Dedifferentiated amniotic fluid mesenchymal stem cell (primary cell): ENCODE results near the gene TRIOBP.
"Not testable (repeated sequence)": the region's sequence is repeated elsewhere in the genome, so short reads cannot be mapped to it uniquely, and the experiment has no call there.

ENCODE experiments used
- DNase-seq: peaks from one replicate; pipeline ENCODE4 v3.0.0-alpha.2; 2016; ENCODE audit errors: extremely low spot score

The TRIOBP gene

DNA sequence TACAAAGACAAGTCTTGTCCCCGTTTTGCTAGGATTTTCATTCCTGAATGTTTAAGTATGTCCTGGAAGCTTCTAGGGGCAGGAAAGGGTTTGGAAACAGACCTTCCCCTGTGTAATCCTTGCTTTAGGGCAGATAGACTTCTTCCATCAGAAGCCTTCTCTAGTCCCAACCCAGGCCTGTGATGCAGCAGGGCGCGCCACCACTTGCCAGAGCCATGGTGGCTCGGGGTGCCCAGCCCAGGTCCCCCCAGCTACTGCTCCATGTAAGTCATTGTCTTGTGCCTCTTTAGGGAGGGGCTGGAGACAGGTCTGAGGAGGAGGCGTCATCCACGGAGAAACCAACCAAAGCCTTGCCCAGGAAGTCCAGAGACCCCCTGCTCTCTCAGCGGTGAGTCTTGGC, 6.4 kb upstream of the TRIOBP start:
- DNase-seq: no peak

- DNase-seq: no peak
These were observed 5.8 kb upstream of the TRIOBP start for GRCh38 chr22:37690901-37691504.

DNA sequence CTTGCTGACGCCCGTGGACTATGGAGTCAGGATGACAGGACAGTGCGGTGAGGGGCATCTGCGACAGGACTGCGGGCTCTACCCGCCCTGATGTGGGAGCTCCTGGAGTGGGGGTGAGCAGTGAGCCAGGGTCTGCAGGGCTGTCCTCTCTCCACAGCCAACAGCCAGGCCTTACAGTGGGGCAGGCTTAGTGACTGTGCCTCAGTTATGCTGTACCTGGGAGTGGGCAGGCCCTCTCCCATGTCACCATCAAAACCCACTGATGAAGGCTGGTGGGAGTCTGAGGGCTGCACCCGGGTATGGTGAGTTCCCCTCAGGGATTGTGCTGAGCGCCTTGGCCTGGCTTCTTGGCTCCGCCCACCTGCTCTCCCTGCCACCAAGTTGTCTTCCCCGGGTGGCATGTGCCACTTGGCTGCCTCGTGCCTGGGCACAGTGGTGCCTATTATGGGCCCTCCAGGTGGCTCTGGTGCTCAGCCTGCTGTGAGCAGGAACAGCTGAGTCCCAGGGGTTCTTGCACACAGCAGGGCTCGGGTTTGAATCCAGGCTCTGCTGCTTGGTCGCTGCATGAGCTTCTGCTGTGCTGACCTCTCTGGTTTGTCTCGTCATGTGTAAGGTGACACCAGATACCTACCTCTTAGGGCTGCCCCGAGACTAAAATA, 4.1 kb upstream of the TRIOBP start:
- no peak for DNase-seq

DNA sequence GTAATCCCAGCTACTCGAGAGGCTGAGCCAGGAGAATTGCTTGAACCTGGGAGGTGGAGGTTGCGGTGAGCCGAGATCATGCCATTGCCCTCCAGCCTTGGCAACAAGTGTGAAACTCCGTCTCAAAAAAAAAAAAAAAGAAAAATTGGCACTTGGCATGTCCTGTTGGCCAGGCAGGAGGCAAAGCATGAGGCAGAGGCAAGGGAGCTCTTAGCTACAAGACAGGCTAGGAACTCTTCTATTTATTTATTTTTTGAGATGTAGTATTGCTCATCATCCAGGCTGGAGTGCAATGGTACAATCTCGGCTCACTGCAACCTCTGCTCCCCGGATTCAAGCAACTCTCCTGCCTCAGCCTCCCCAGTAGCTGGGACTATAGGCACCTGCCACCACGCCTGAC, 2.7 kb upstream of the TRIOBP start:
- not testable (repeated sequence) for DNase-seq

- DNase-seq: not testable (repeated sequence)
These were observed 590 bp upstream of the TRIOBP start for GRCh38 chr22:37696260-37696656.

- no peak for DNase-seq
These were observed 639 bp downstream of the TRIOBP start for GRCh38 chr22:37697538-37697835.

- no peak for DNase-seq
These were observed 4.4 kb downstream of the TRIOBP start for GRCh38 chr22:37701141-37701786.

DNA sequence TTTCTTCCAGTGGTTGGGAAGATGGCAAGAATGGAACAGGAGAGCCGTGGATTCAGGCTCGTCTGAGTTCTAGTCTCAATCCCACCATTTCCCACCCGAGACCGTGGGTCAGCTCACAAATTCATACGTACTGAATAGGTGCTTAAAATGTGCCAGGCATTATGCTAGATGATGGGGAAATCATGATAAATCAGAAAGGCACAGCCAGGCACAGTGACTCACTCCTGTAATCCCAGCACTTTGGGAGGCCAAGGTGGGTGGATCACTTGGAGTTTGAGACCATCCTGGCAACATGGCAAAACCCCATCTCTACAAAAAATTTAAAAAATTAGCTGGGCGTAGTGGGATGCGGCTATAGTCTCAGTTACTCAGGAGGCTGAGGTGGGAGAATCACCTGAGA, 7.1 kb downstream of the TRIOBP start:
- no peak for DNase-seq

- DNase-seq: no peak
These were observed 7.8 kb downstream of the TRIOBP start for GRCh38 chr22:37704645-37705044.

- no peak for DNase-seq
These were observed 8.4 kb downstream of the TRIOBP start for GRCh38 chr22:37705205-37705604.

- DNase-seq: no peak
These were observed 12.0 kb downstream of the TRIOBP start for GRCh38 chr22:37708580-37709444.

DNA sequence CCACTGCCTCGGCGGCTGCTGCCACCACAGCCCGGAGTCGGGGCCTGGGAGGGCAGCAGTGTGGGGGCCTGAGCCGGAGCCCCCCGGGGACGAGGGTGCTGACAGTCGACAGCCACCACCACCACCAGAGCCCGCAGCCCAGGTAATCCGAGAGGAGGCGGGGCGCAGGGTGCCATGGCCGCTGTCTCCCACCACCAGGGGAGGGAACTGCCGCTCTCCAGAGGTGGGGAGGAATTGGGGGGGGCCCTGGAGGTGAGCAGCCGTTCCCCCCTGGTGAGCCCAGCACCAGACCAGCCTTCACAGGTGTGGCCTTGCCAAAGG, 12.6 kb downstream of the TRIOBP start:
- DNase-seq: no peak

GRCh38 chr22:37710675-37711074, 13.8 kb downstream of the TRIOBP start:
- no peak for DNase-seq

DNA sequence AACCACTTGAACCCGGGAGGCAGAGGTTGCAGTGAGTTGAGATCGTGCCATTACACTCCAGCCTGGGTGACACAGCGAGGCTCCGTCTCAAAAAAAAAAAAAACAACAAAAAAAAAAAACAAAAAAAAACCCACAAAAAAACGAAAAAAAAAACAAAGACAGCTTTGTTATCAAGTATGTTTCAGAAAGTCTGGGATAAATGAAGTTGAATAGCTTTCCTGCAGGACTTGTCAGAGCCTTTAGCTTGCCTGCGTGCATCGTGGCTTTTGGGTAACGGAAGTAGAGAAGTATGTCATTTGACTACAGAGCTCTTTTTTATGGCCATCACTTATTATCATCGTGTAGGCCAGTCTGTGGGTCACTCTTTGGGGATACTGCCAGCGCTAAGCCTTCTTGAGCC, 14.6 kb downstream of the TRIOBP start:
- DNase-seq: no peak

GRCh38 chr22:37713761-37714160, 16.9 kb downstream of the TRIOBP start:
- no peak for DNase-seq

DNA sequence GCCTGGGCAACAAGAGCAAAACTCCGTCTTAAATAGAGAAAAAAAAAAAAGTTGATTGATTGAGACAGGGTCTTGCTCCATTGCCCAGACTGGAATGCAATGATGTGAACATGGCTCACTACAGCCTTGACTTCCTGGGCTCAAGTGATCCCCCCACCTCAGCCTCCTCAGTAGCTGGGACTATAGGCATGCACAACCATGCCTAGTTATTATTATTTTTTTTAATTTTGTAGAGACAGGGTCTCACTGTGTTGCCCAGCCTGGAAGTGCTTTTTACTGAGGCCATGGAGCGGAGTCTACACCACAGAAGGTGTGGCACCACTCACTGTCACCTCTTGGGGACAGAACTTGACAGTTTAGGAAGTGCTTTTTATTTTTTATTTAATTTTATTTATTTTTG, 17.8 kb downstream of the TRIOBP start:
- DNase-seq: no peak

- DNase-seq: no peak
These were observed 18.9 kb downstream of the TRIOBP start for GRCh38 chr22:37715760-37716159.

- no peak for DNase-seq
These were observed 19.9 kb downstream of the TRIOBP start for GRCh38 chr22:37716708-37717107.

GRCh38 chr22:37717235-37717634, 20.4 kb downstream of the TRIOBP start:
- not testable (repeated sequence) for DNase-seq

GRCh38 chr22:37717746-37718305, 21.0 kb downstream of the TRIOBP start:
- DNase-seq: not testable (repeated sequence)

GRCh38 chr22:37725551-37726240, 28.8 kb downstream of the TRIOBP start:
- DNase-seq: no peak
